GM12878 (cell line): ENCODE measurements around the gene PPP1R12B. TPM values are rescaled to one million over a fixed set of nuclear protein-coding genes. Genes with fewer than 3 reads are reported as not detected.
"Not testable (repeated sequence)": the region's sequence is repeated elsewhere in the genome, so short reads cannot be mapped to it uniquely, and the experiment has no call there.

ENCODE experiments used
- ATAC-seq: fragments of 200-7000 bp; cut with Tn5 transposase; 3 replicates; pipeline ENCODE4 v1.9.1; 2020; ENCODE audit warnings: mild to moderate bottlenecking, moderate library complexity
- BruUV-seq: library from RNA; stranded (reverse); fragments of 400-500 nt; replicated peaks from 2 replicates; lab custom pipeline; 2021; lab: Mats Ljungman, UMichigan
- CTCF ChIA-PET: fragments of 300-600 bp; sonication (Branson Sonifier 250); formaldehyde crosslinking; extraction: SDS; loops from one replicate; lab custom pipeline; 2021; ENCODE audit warnings: inconsistent platforms; lab: Yijun Ruan, JAX
- POLR2A ChIA-PET: fragments of 350-600 bp; formaldehyde crosslinking; extraction: SDS; loops from one replicate; lab custom pipeline; 2021; ENCODE audit warnings: inconsistent platforms; lab: Charles Lee
- RAD21 ChIA-PET: fragments of 300-600 bp; sonication (Branson Sonifier 250); formaldehyde crosslinking; loops from one replicate; lab custom pipeline; 2023; ENCODE audit warnings: antibody characterized with exemption; ENCODE audit not compliant: unreplicated experiment; lab: Charles Lee
- SMC1A ChIA-PET: fragments of 300-600 bp; sonication (Branson Sonifier 250); formaldehyde crosslinking; loops from one replicate; lab custom pipeline; 2023; ENCODE audit not compliant: unreplicated experiment, uncharacterized antibody; lab: Charles Lee
- DNase-seq: peaks from one replicate; pipeline ENCODE4 v3.0.0-alpha.2; 2011; ENCODE audit warnings: low read depth, low spot score
- FAIRE-seq: peaks from 3 replicates; lab custom pipeline; 2011; peaks lifted over from hg19 to GRCh38; lab: Jason Lieb, UNC
- H2AFZ ChIP-seq: 2 replicates; pipeline ENCODE4 v1.6.0; 2011; ENCODE audit warnings: low read depth, low read length, control low read depth; ENCODE audit not compliant: control insufficient read depth
- H3K27ac ChIP-seq: 2 replicates; pipeline ENCODE4 v1.5.1; 2011; ENCODE audit warnings: control low read depth; ENCODE audit not compliant: control insufficient read depth, insufficient read depth
- H3K27me3 ChIP-seq, 2 experiments: replicated peaks in 1 of 2; 2 replicates each; pipeline versions ENCODE4 v1.6.0 to v1.6.1; 2011; ENCODE audit warnings: low read length in 1 of 2; ENCODE audit not compliant: control insufficient read depth in 2 of 2, insufficient read depth in 2 of 2
- H3K36me3 ChIP-seq, 2 experiments: 2 replicates each; pipeline ENCODE4 v1.5.1; 2011; ENCODE audit warnings: low read length in 1 of 2; ENCODE audit not compliant: control insufficient read depth in 2 of 2, insufficient read depth in 2 of 2
- H3K4me1 ChIP-seq: 2 replicates; pipeline ENCODE4 v1.6.1; 2011; ENCODE audit warnings: mild to moderate bottlenecking, low read length, moderate library complexity, mixed read lengths; ENCODE audit not compliant: control insufficient read depth, insufficient read depth
- H3K4me2 ChIP-seq: 2 replicates; pipeline ENCODE4 v1.6.0; 2011; ENCODE audit warnings: control low read depth; ENCODE audit not compliant: control insufficient read depth, insufficient read depth
- H3K4me3 ChIP-seq: fragments of 200-600 bp; sonication (generic); 2 replicates; pipeline ENCODE4 v1.5.1; 2016
- H3K79me2 ChIP-seq: 2 replicates; pipeline ENCODE4 v1.6.0; 2011; ENCODE audit warnings: low read length; ENCODE audit not compliant: control insufficient read depth, insufficient read depth
- H3K9ac ChIP-seq: 2 replicates; pipeline ENCODE4 v1.8.0; 2011; ENCODE audit warnings: low read length, control low read depth, mixed read lengths; ENCODE audit not compliant: control insufficient read depth, insufficient read depth
- H3K9me3 ChIP-seq: replicated peaks from 3 replicates; pipeline ENCODE4 v1.5.1; 2011; ENCODE audit warnings: mild to moderate bottlenecking, low read length; ENCODE audit not compliant: control insufficient read depth, insufficient read depth
- H4K20me1 ChIP-seq: 2 replicates; pipeline ENCODE4 v1.6.0; 2011; ENCODE audit not compliant: control insufficient read depth, insufficient read depth
- BMI1 ChIP-seq: fragments of 450-650 bp; IDR thresholded peaks from 2 replicates; pipeline ENCODE4 v1.6.1; 2016; ENCODE audit warnings: mild to moderate bottlenecking, moderate library complexity, borderline replicate concordance
- IKZF1 ChIP-seq: fragments of 450-650 bp; conservative IDR thresholded peaks from 2 replicates; pipeline ENCODE4 v1.6.1; 2017; ENCODE audit warnings: antibody characterized with exemption, mild to moderate bottlenecking
- JUND ChIP-seq: IDR thresholded peaks from 2 replicates; pipeline ENCODE4 v1.6.1; 2012; ENCODE audit warnings: low read depth, mild to moderate bottlenecking, low read length, improper control_type of control experiment, moderate library complexity
- MTA3 ChIP-seq: IDR thresholded peaks from 2 replicates; pipeline ENCODE4 v1.6.1; 2012; ENCODE audit warnings: low read length, inconsistent platforms, borderline replicate concordance
- WGBS: methylation state at CpG from one replicate; pipeline ENCODE4 v1.1.6; 2016; ENCODE audit warnings: low lambda C conversion rate; ENCODE audit not compliant: insufficient replicate concordance, insufficient coverage; ENCODE audit errors: missing lambda C conversion rate; 5-methylcytosine and 5-hydroxymethylcytosine counted together
- in situ Hi-C: fragments of 300-500 bp; cut with MboI; formaldehyde crosslinking; loops from 9 replicates; pipeline ENCODE4 v1.14.3; 2018; ENCODE audit warnings: mixed read lengths
- intact Hi-C: fragments of 100-400 bp; cut with micrococcal nuclease; formaldehyde crosslinking; loops from one replicate; pipeline ENCODE4 v1.14.2; 2022; ENCODE audit not compliant: unreplicated experiment
- polyA plus RNA-seq, 11 experiments: library from polyadenylated mRNA; depleted of rRNA in 4 of 11; unstranded in 6 of 11; stranded (reverse) in 5 of 11; fragments of >200 nt; fragmentation: Nextera tagmentation in 4 of 11; fragmentation: Illumina TruSeq in 1 of 11; extraction: Ambion mirVana in 4 of 11; extraction: Trizol in 1 of 11; gene quantifications; 1 replicate in 1 of 11; 2 replicates in 10 of 11; pipeline versions ENCODE4 v1.2.1 to v1.2.3, GENCODE V29; 2011 to 2016; ENCODE audit warnings: inconsistent platforms in 2 of 11, missing spikeins in 2 of 11, low read depth in 1 of 11
- total RNA-seq, 4 experiments: library from RNA; depleted of rRNA in 3 of 4; stranded (reverse); fragments of >200 nt in 3 of 4; fragmentation: Illumina TruSeq in 1 of 4; extraction: Trizol in 1 of 4; gene quantifications; 2 replicates each; pipeline versions ENCODE4 v1.2.1 to v1.2.3, GENCODE V29; 2013 to 2021
- TF ChIP-seq, protein P1 (sequence below): IDR thresholded peaks from 2 replicates; pipeline ENCODE4 v1.6.1; 2011; ENCODE audit warnings: mild to moderate bottlenecking, low read depth, low read length, moderate library complexity; ENCODE audit not compliant: insufficient replicate concordance
- TF ChIP-seq, protein P2 (sequence below): fragments of 450-650 bp; IDR thresholded peaks from 2 replicates; pipeline ENCODE4 v1.6.1; 2016; ENCODE audit warnings: mild to moderate bottlenecking
- TF ChIP-seq, protein P3 (sequence below): IDR thresholded peaks from 2 replicates; pipeline ENCODE4 v1.6.1; 2012; ENCODE audit warnings: low read depth, low read length, improper control_type of control experiment

PPP1R12B gene
- total and polyA plus RNA-seq, 10 of the 15 experiments (the other 5 are each of a cell fraction or from before 2014, with no cell fraction given), result 0.29 to 9.4 (median 4.7) TPM

DNA sequence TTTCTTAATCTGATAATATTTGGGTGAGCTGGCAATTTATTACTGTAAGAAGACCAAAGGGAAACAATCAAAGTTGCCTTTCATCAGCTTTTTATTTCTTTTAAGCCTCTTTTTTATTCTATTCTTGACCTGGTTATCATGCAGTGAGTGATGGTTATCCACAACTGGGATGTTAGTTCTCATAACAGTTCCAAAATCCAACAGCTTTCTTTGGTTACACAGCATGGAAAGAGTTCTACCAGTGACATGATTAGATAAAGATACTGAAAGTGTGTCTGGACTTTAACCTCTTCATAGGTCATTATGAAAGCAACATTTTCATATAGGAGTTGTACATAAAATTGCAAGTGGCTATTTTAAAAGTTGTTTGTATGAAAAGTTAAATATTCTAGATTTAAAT lies 198.7 kb downstream of the PPP1R12B start (continued):
- no peak for TF ChIP-seq MTA3
- TF ChIP-seq IKZF1, result 0 out of 2 replicates have a peak, but pooled peaks have one; percentile 10
- no peak for TF ChIP-seq BMI1
- no peak for TF ChIP-seq JUND
- TF ChIP-seq, protein P1, sequence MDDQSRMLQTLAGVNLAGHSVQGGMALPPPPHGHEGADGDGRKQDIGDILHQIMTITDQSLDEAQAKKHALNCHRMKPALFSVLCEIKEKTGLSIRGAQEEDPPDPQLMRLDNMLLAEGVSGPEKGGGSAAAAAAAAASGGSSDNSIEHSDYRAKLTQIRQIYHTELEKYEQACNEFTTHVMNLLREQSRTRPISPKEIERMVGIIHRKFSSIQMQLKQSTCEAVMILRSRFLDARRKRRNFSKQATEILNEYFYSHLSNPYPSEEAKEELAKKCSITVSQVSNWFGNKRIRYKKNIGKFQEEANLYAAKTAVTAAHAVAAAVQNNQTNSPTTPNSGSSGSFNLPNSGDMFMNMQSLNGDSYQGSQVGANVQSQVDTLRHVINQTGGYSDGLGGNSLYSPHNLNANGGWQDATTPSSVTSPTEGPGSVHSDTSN, result no peak
- TF ChIP-seq, protein P2, sequence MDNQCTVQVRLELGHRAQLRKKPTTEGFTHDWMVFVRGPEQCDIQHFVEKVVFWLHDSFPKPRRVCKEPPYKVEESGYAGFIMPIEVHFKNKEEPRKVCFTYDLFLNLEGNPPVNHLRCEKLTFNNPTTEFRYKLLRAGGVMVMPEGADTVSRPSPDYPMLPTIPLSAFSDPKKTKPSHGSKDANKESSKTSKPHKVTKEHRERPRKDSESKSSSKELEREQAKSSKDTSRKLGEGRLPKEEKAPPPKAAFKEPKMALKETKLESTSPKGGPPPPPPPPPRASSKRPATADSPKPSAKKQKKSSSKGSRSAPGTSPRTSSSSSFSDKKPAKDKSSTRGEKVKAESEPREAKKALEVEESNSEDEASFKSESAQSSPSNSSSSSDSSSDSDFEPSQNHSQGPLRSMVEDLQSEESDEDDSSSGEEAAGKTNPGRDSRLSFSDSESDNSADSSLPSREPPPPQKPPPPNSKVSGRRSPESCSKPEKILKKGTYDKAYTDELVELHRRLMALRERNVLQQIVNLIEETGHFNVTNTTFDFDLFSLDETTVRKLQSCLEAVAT, result no peak
- TF ChIP-seq, protein P3, sequence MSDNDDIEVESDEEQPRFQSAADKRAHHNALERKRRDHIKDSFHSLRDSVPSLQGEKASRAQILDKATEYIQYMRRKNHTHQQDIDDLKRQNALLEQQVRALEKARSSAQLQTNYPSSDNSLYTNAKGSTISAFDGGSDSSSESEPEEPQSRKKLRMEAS, result no peak

DNA sequence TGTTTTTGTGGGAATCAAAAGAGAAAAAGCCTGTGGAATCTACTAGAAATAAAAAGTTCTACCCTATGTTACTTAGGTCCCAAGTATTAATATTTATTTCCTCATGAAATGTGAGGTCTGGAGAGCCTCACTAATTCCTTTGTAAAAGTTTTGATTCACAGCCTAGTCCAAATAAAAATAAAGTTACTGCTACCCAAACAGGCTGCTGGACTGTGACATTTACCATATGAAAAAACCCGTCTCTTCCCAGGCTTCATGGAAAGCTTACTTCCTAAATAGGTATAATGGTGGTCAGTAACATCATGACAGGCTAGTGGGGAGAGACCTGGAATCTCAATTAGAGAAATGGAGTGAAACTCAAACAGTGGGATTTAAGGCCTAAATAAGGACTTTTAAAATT lies 201.6 kb downstream of the PPP1R12B start:
- H3K27ac ChIP-seq, H3K27me3 ChIP-seq, H3K4me2 ChIP-seq, H3K9ac ChIP-seq, H3K9me3 ChIP-seq, H3K79me2 ChIP-seq, H2AFZ ChIP-seq, ATAC-seq, DNase-seq, H3K4me3 ChIP-seq, H3K36me3 ChIP-seq, in situ Hi-C loops, SMC1A ChIA-PET, H4K20me1 ChIP-seq, H3K4me1 ChIP-seq, intact Hi-C loops, POLR2A ChIA-PET, RAD21 ChIA-PET, FAIRE-seq, BruUV-seq: not testable (repeated sequence)
- 100% methylated on average over 1 of the region's 1 CpG for WGBS
- CTCF ChIA-PET, result interaction anchor here (1.4 to 1.6 kb wide), 2 partner anchors 12 to 29 kb away, joined by 3 to 4 read pairs; no protein-coding TSS in a partner anchor
